ENCODE data around the gene PLD5.
"Not testable (repeated sequence)": the region's sequence is repeated elsewhere in the genome, so short reads cannot be mapped to it uniquely, and the experiment has no call there.

The PLD5 gene

GRCh38 chr1:242391896-242392295, 132.6 kb downstream of the PLD5 start:
- Histone ChIP-seq H3K36me3 (ENCODE audit: control insufficient read depth in 1 of 2, insufficient read depth in 2 of 2, low read length in 2 of 2) (peaks cover 3% of the 10 kb centered on the region in 2 experiments), H4K91ac (ENCODE audit: low read depth, low read length) (no peak overlapping the region), H2AK5ac (ENCODE audit: low read length) (no peak overlapping the region), H3K23ac (ENCODE audit: low read length) (no peak overlapping the region), H3K18ac (ENCODE audit: low read length) (no peak overlapping the region), H2AFZ (ENCODE audit: insufficient read depth, low read length, poor library complexity) (no peak overlapping the region), H3K9ac (ENCODE audit: low read length) (no peak overlapping the region), H3K4me2 (ENCODE audit: low read length) (no peak overlapping the region), H4K12ac (ENCODE audit: low read depth, low read length) (no peak overlapping the region), H3K27me3 (ENCODE audit: insufficient read depth, low read length) (no peaks in the 10 kb centered on the region), H3K14ac (ENCODE audit: low read length) (no peak overlapping the region), H3K79me1 (ENCODE audit: low read length) (no peaks in the 10 kb centered on the region), H4K8ac (ENCODE audit: low read depth, low read length) (no peak overlapping the region), H2BK12ac (ENCODE audit: low read length) (no peak overlapping the region), H3K27ac (ENCODE audit: low read depth, low read length) (no peak overlapping the region), H3K4ac (ENCODE audit: low read depth, low read length) (no peak overlapping the region), H2BK5ac (ENCODE audit: low read depth, low read length, poor library complexity) (no peak overlapping the region), H3K4me1 (ENCODE audit: control insufficient read depth in 1 of 2, insufficient read depth in 2 of 2, low read length in 2 of 2) (no peaks in the 10 kb centered on the region), H2BK120ac (ENCODE audit: insufficient read depth, low read length, poor library complexity) (no peak overlapping the region), H3K4me3 (ENCODE audit: low read depth, low read length) (no peak overlapping the region), H3K9me3 (ENCODE audit: insufficient read depth, low read depth, low read length) (no peaks in the 10 kb centered on the region), H3K79me2 (ENCODE audit: control insufficient read depth, insufficient read depth, low read length, poor library complexity) (no peaks in the 10 kb centered on the region)
- DNase-seq = no peak

DNA sequence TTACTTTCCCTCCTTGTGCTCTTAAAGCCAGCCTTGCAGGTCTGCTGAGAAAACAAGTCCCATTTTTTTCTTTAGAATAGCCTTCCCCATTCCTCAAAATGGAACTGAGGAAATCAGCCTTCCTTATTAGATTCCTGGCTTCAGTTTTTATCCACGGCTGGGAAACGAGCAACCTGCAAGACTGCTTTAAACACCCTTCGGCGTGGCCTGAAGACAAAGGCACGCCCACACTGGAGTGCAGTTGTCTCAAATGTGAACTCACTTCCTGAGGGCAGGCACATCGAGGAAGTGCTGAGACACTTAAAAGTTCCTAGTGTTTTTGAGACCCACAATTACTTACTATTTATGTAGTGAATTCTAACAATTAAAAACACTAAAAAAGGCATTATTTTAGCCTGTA, 148.4 kb downstream of the PLD5 start:
- H2BK120ac ChIP-seq (ENCODE audit: insufficient read depth, low read length, poor library complexity) = not testable (repeated sequence)
- no CpG with 5 or more reads among the region's 6 CpGs for WGBS (ENCODE audit: extremely low coverage, insufficient coverage, insufficient read length)

GRCh38 chr1:242350446-242350845, 174.1 kb downstream of the PLD5 start:
- H4K12ac ChIP-seq (ENCODE audit: low read depth, low read length); H4K8ac ChIP-seq (ENCODE audit: low read depth, low read length); H3K4me1 ChIP-seq (ENCODE audit: control insufficient read depth in 1 of 2, insufficient read depth in 2 of 2, low read length in 2 of 2); H3K27me3 ChIP-seq (ENCODE audit: insufficient read depth, low read length); H3K4me3 ChIP-seq (ENCODE audit: low read depth, low read length); H3K23ac ChIP-seq (ENCODE audit: low read length); H2AFZ ChIP-seq (ENCODE audit: insufficient read depth, low read length, poor library complexity); H3K36me3 ChIP-seq (ENCODE audit: control insufficient read depth in 1 of 2, insufficient read depth in 2 of 2, low read length in 2 of 2); H3K79me1 ChIP-seq (ENCODE audit: low read length); H2BK120ac ChIP-seq (ENCODE audit: insufficient read depth, low read length, poor library complexity); H3K14ac ChIP-seq (ENCODE audit: low read length); H2BK12ac ChIP-seq (ENCODE audit: low read length); H2AK5ac ChIP-seq (ENCODE audit: low read length); H4K91ac ChIP-seq (ENCODE audit: low read depth, low read length); H3K18ac ChIP-seq (ENCODE audit: low read length); H3K4me2 ChIP-seq (ENCODE audit: low read length); H3K79me2 ChIP-seq (ENCODE audit: control insufficient read depth, insufficient read depth, low read length, poor library complexity); H2BK5ac ChIP-seq (ENCODE audit: low read depth, low read length, poor library complexity); H3K4ac ChIP-seq (ENCODE audit: low read depth, low read length); H3K9me3 ChIP-seq (ENCODE audit: insufficient read depth, low read depth, low read length); H3K9ac ChIP-seq (ENCODE audit: low read length); H3K27ac ChIP-seq (ENCODE audit: low read depth, low read length): not testable (repeated sequence)
- no CpG with 5 or more reads among the region's 3 CpGs for WGBS (ENCODE audit: extremely low coverage, insufficient coverage, insufficient read length)
- DNase-seq = peak; percentile 52

More for the DNA sequence above, 148.4 kb downstream of the PLD5 start:
- H3K4me3 ChIP-seq (ENCODE audit: low read depth, low read length); H3K79me2 ChIP-seq (ENCODE audit: control insufficient read depth, insufficient read depth, low read length, poor library complexity); H2BK5ac ChIP-seq (ENCODE audit: low read depth, low read length, poor library complexity); H3K27me3 ChIP-seq (ENCODE audit: insufficient read depth, low read length); H3K27ac ChIP-seq (ENCODE audit: low read depth, low read length); H3K23ac ChIP-seq (ENCODE audit: low read length); H3K9ac ChIP-seq (ENCODE audit: low read length); H3K14ac ChIP-seq (ENCODE audit: low read length); H2AFZ ChIP-seq (ENCODE audit: insufficient read depth, low read length, poor library complexity); H4K8ac ChIP-seq (ENCODE audit: low read depth, low read length); H4K91ac ChIP-seq (ENCODE audit: low read depth, low read length); H3K9me3 ChIP-seq (ENCODE audit: insufficient read depth, low read depth, low read length); H3K36me3 ChIP-seq (ENCODE audit: control insufficient read depth in 1 of 2, insufficient read depth in 2 of 2, low read length in 2 of 2); H3K4me2 ChIP-seq (ENCODE audit: low read length); H3K4me1 ChIP-seq (ENCODE audit: control insufficient read depth in 1 of 2, insufficient read depth in 2 of 2, low read length in 2 of 2); H3K79me1 ChIP-seq (ENCODE audit: low read length); H2AK5ac ChIP-seq (ENCODE audit: low read length); H4K12ac ChIP-seq (ENCODE audit: low read depth, low read length); H3K4ac ChIP-seq (ENCODE audit: low read depth, low read length); H2BK12ac ChIP-seq (ENCODE audit: low read length); H3K18ac ChIP-seq (ENCODE audit: low read length): not testable (repeated sequence)
- peak; percentile 81 to 84 for DNase-seq

- no peak overlapping the region for H2BK12ac ChIP-seq (ENCODE audit: low read length)
- H3K18ac ChIP-seq (ENCODE audit: low read length) = no peak overlapping the region
- no peak overlapping the region for H3K4me3 ChIP-seq (ENCODE audit: low read depth, low read length)
- H2AK5ac ChIP-seq (ENCODE audit: low read length) = no peak overlapping the region
- H3K4ac ChIP-seq (ENCODE audit: low read depth, low read length) = no peak overlapping the region
- no peak overlapping the region for H4K8ac ChIP-seq (ENCODE audit: low read depth, low read length)
- DNase-seq = no peak
- H2BK5ac ChIP-seq (ENCODE audit: low read depth, low read length, poor library complexity) = no peak overlapping the region
- H3K79me2 ChIP-seq (ENCODE audit: control insufficient read depth, insufficient read depth, low read length, poor library complexity) = no peaks in the 10 kb centered on the region
- WGBS (ENCODE audit: extremely low coverage, insufficient coverage, insufficient read length) = no CpG with 5 or more reads among the region's 1 CpG
- no peak overlapping the region for H3K9ac ChIP-seq (ENCODE audit: low read length)
- no peaks in the 10 kb centered on the region for H3K4me1 ChIP-seq (ENCODE audit: control insufficient read depth in 1 of 2, insufficient read depth in 2 of 2, low read length in 2 of 2)
- H3K14ac ChIP-seq (ENCODE audit: low read length) = no peak overlapping the region
- H3K27ac ChIP-seq (ENCODE audit: low read depth, low read length) = no peak overlapping the region
- no peak overlapping the region for H4K91ac ChIP-seq (ENCODE audit: low read depth, low read length)
- H2AFZ ChIP-seq (ENCODE audit: insufficient read depth, low read length, poor library complexity) = no peak overlapping the region
- H4K12ac ChIP-seq (ENCODE audit: low read depth, low read length) = no peak overlapping the region
- H3K9me3 ChIP-seq (ENCODE audit: insufficient read depth, low read depth, low read length) = no peaks in the 10 kb centered on the region
- H3K23ac ChIP-seq (ENCODE audit: low read length) = no peak overlapping the region
- H3K36me3 ChIP-seq (ENCODE audit: control insufficient read depth in 1 of 2, insufficient read depth in 2 of 2, low read length in 2 of 2) = peaks cover 0 to 2% of the 10 kb centered on the region in 2 experiments
- no peak overlapping the region for H3K4me2 ChIP-seq (ENCODE audit: low read length)
- no peaks in the 10 kb centered on the region for H3K79me1 ChIP-seq (ENCODE audit: low read length)
- no peak overlapping the region for H2BK120ac ChIP-seq (ENCODE audit: insufficient read depth, low read length, poor library complexity)
- H3K27me3 ChIP-seq (ENCODE audit: insufficient read depth, low read length) = no peaks in the 10 kb centered on the region
These were observed 174.9 kb downstream of the PLD5 start for GRCh38 chr1:242349636-242350035.
